Hematopoietic multipotent progenitor cell treated with erythropoietin and hydrocortisone succinate and interleukin-3 and kit ligand, for 17 days (in vitro differentiated cells): ENCODE results near the gene MISP.
A peak's percentile ranks its signal among the peaks of the same experiment; 100 is the strongest.

Experiments
- DNase-seq: peaks from one replicate; pipeline ENCODE4 v3.0.0-alpha.2; 2015; ENCODE audit warnings: low spot score

Gene MISP

DNA sequence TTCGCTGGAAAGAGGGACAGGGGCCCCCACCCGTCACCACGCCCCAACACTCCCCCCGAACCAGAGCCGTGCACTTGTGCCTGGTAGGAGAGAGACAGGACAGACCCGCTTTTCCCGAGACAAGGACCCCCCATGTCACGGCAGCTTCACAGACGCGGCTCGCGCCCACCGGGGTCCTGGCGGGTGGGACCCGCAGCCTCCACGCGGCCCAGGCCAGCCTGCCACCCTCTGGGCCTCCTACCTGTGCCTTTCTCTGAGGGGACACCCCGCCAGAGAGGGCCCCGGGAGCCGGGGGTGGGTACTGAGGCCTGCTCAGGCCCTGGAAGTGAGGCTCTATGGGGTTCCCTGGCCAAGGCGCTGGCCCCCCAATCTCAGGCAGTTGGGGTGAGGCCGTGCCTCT lies 4.0 kb upstream of the MISP start:
- DNase-seq = no peak

DNA sequence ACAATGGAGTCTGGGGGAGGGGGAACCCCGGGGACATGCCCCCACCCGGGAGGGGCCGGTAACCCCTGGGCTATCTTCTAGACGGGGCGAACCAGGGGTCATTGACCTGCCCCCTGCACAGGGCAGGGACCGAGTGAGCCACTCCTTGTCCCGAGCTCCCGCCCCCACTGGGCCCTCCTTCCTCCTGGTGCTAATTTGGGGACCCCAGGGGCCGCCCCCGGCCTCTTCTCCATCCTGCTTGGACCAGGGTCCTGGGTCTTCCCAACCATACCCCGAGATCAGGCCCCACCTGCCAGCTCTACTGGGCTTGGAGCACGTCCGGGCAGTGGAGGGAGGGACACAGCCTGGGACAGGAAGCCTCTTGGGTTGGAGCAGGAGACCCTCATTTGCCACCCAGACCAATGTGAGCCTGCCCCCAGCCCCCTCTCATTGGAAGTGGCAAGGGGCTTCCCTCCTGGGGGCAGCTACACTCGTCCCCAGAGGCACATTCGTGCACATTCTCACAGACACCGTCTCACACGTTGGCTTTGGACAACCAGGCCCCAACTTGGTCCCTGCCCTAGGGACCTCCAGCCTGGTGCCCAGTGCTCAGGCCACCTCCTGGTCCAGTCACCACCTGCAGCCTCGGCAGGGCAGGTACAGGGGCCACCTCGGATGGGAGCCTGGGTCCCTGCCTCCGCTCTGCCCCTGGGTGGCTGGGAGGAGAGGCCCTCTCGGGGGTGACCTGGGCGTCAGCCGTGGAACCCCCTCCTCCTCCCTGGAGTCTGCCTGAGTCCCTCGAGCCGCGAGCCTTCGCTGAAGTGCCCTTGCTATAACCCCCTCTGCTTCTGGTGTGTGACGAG lies 3.3 kb upstream of the MISP start:
- no peak for DNase-seq

DNA sequence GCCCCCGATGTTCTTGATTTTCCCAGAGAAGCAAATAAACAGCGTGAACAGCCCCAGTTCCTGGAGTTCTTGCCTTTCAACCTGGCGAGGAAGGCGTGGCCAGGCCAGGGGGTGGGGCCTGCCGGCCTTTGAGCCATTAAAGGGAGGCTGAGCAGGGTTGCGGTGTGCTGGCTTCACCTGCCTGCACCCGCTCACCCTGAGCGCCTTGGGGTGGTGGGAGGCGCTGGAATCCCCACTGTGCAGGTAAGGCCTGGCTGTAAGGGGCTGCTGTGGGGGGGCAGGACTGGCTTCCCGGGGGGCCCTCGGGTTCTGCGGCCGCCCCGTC lies 2.7 kb upstream of the MISP start:
- DNase-seq = no peak

DNA sequence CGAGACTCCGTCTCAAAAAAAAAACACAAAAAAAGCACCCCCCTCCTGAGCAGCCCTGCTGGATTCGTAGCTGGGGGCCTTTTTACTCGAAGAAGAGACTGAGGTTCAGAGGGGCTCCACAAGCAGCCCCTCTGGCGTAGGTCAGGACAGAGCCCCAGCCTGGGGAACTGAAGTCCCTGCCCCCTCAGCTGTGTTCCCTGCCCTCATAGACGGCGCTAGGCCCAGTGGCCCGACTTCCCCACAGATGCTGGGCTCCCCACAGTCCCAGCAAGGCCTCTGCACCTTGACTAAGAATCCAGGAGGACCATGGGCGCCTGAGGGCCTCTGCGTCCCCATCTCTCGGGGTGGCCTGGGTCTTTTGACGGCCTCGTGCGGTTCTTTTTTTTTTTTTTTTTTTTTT lies 1.1 kb upstream of the MISP start:
- no peak for DNase-seq

DNA sequence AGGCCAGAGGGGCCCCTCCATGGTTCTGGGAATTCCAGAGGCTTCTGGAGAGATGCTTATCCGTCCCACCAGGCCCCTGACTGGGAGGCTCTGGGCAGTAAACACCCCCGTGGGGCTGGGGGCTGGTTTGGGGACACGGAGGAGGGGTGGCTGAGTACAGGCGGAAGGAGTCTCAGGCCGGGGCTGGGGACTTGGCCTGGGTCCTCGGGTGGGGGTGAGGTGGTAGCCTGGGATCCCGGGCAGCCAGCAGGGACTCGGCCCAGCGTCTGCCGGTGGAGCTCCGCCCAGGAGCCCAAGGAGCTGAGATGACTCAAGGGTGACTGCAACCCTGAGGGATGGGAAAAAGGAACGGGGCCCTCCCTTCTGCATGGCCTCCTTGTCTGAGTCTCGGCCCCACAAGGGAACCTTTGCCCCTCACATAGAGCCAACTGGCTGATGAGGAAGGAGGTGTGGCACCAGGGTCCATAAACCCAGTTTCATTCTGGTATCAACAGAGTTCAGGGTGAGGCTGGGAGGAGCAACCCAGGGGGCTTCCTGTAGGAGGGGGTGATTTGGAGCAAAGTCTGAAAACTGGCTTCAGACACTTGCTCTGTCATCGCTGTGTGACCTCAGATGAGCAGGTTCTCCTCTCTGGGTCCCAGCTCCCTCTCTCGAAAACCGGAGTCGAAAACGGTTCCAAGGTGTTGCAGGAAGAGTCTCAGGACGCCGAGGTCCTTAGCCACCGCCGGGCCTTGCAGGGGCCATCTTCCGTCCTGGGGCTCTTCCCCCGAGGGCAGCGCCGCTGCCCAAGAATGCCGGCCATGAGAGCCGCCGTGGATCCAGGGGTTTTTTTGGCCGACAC lies 809 bp downstream of the MISP start:
- no peak for DNase-seq

DNA sequence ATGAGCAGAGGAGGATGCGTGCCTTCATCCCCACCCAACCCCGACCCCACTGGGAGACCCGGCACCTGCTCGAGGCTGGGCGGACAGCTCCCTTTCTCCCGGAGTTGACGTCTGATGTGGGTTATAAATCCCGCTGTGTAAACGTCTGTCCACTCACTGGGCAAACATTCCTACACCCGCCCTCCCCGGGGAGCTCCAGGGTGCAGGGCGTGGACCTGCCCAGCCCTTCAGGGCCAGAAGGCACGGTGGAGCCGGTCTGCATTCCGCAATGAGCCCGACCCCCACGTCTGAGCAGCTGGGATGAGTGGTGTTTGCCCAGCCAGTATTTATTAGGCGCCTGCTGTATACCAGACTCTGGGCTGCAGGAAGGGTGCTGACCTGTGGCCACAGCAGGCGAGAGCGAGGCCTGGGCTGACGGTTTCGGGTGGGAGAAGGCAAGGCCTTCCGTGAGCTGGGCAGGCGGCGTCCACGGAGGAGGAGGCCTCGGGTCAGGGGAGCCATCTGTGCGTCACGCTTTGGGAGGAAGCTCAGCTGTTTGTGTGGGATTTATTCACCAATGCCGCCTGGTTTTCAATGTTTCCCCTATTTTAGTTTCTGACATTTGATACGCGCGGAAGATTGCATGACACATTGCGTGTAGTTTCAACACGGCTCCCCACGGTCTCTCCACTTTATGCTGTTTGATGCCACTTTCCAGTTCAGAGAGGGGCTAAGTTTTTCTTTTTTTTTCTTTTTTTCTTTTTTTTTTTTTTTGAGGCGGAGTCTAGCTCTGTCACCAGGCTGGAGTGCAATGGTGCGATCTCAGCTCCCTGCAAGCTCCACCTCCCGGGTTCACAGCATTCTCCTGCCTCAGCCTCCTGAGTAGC lies 2.0 kb downstream of the MISP start:
- DNase-seq = no peak

DNA sequence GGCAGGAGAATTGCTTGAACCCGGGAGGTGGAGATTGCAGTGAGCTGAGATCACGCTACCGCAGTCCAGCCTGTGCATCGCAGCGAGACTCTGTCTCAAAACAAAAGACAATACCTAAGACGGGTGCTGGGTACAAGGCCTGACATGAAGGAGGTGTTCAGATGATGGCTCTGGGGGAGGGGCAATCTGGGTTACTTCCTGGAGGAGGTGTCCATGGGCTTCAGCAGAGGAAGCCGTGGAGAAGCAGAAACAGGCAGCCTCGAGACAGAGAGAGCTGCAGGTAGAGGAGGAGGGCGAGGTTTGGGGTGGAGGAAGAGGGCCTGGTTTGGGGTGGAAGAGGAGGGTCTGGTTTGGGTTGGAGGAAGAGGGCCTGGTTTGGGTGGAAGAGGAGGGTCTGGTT lies 3.6 kb downstream of the MISP start:
- DNase-seq = no peak

DNA sequence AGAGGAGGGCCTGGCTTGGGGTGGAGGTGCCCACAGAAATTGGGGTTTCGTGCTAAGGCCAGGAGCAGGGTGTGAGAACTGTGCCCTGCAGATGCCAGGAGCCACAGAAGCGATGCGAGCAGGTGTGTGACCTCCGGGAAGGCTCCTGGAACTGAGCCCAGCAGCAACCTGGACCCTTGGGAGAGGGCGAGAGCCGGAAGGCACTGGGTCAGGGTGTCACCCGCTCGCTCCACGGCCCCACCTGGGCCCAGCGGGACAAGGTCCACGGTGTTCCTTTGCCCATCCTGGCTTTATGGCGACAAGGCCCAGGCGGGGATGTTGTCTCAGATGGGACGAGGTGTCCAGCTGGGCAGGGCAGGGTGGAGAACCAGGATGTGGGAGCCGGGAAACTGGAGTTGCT lies 4.2 kb downstream of the MISP start:
- DNase-seq = no peak

DNA sequence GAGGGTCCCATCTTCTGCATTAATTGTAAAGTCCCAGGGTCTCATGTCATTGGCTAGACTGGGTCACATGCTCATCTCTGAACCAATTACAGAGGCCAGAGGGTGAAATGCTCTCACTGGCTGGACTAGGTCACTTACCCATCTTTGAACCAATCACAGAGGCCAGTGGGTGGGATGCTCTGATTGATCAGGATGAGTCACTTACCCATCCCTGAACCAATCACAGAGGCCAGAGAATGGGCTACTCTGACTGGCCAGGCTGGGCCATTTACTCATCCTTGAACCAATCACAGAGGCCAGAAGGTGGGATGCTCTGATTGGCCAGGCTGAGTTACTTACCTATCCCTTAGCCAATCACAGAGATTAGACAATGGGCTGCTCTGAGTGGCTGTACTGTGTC lies 5.3 kb downstream of the MISP start:
- DNase-seq = peak; percentile 25

DNA sequence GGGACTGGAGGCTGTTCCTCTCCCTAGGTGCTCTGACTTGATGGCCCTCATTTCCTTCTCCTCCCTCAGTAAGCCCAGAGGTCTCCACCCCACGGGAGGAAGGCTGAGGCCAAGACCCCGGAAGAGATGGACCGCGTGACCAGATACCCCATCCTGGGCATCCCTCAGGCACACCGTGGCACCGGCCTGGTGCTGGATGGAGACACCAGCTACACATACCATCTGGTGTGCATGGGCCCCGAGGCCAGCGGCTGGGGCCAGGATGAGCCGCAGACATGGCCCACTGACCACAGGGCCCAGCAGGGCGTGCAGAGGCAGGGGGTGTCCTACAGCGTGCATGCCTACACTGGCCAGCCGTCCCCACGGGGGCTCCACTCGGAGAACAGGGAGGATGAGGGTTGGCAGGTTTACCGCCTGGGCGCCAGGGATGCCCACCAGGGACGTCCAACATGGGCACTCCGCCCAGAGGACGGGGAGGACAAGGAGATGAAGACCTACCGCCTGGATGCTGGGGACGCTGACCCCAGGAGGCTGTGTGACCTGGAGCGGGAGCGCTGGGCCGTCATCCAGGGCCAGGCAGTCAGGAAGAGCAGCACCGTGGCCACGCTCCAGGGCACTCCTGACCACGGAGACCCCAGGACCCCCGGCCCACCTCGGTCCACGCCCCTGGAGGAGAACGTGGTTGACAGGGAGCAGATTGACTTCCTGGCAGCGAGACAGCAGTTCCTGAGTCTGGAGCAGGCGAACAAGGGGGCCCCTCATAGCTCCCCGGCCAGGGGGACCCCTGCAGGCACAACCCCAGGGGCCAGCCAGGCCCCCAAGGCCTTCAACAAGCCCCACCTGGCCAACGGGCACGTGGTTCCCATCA lies 6.1 kb downstream of the MISP start:
- DNase-seq = no peak

DNA sequence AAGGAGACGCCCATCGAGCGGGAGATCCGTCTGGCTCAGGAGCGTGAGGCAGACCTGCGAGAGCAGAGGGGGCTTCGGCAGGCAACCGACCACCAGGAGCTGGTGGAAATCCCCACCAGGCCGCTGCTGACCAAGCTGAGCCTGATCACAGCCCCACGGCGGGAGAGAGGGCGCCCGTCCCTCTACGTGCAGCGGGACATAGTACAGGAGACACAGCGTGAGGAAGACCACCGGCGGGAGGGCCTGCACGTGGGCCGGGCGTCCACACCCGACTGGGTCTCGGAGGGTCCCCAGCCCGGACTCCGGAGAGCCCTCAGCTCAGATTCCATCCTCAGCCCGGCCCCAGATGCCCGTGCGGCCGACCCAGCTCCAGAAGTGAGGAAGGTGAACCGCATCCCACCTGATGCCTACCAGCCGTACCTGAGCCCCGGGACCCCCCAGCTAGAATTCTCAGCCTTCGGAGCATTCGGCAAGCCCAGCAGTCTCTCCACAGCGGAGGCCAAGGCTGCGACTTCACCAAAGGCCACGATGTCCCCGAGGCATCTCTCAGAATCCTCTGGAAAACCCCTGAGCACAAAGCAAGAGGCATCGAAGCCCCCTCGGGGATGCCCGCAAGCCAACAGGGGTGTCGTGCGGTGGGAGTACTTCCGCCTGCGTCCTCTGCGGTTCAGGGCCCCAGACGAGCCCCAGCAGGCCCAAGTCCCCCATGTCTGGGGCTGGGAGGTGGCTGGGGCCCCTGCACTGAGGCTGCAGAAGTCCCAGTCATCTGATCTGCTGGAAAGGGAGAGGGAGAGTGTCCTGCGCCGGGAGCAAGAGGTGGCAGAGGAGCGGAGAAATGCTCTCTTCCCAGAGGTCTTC lies 7.1 kb downstream of the MISP start:
- no peak for DNase-seq

DNA sequence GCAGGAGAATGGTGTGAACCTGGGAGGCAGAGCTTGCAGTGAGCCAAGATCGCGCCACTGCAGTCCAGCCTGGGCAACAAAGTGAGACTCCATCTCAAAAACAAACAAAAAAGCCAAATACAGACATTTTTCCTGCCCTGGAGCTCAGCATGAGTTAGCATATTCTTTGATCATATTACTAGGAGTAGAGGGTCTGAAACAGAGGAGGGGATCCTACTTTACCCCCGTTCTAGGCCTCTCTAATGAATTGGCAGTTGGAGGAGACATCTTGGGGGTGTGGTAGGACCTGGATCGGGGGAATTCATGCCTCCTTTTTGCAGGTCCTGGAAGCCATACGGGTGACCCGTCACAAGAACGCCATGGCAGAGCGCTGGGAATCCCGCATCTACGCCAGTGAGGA lies 12.3 kb downstream of the MISP start:
- no peak for DNase-seq

DNA sequence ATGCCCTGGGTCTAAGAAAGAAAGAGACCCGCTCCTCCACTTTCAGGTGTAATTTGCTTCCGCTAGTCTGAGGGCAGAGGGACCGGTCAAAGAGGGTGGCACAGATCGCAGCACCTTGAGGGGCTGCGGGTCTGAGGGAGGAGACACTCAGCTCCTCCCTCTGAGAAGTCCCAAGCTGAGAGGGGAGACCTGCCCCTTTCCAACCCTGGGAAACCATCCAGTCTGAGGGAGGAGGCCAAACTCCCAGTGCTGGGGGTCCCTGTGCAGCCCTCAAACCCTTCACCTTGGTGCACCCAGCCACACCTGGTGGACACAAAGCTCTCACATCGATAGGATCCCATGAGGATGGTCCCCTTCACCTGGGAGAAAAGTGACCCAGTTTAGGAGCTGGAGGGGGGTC lies 13.0 kb downstream of the MISP start:
- no peak for DNase-seq

DNA sequence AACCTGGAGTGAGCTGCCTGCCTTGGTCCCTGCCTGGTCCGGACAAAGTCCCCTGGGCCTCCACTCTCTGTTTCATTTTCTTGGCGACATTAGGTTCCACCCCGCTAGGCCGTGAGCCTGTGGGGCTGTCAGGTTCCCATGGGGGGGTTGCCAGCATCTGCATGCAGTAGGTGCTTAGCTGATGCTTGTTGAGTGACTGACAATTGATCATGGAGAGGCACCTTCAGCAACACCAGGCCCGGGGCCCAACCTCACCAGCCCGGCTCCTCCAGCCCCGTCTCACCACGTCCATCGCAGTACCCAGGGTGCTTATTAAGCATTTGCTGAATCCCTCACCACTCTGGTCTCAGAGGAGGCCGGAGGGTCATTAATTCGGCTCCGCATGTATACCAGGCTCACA lies 13.4 kb downstream of the MISP start:
- DNase-seq = no peak

DNA sequence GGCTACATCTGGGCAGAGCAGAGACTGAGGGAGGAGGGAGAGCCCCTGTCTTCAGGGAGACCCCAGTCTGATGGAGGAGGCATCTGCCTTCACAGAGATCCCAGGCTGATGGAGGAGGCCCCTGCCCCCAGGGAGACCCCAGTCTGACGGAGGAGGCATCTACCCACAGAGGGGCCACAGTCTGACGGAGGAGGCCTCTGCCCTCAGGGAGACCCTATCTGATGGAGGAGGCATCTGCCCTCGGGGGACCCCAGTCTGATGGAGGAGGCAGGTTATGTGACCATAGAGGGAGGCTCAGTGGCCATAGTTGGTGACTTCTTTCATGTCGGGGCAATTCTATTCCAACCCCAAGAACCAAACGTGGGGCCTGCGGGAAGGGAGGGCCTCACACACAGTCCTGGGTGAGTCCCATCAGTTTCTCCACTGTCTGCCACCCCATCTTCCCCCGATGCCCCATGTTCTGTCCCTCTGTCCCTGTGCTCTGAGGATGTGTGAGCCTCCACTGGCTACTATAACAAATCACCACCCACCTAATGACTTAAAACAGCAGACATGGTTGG lies 14.3 kb downstream of the MISP start:
- DNase-seq = no peak

DNA sequence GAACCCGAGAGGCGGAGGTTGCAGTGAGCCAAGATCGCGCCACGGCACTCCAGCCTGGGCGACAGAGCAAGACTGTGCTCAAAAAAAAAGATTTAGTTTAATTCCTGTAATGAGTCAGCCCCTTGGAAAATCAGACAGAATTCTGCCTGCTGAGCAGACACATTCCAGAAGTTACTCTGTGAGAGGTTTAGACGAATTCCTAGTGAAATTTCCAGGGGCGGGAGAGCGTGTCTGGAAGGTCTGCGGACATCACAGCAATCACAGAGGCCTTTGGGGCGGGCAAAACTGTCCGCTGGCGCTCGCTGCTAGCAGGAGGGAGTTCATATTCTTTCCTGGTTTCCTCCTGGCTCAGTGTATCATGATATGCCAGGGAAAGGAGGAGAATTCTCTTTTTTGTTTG lies 17.5 kb downstream of the MISP start:
- DNase-seq = no peak

DNA sequence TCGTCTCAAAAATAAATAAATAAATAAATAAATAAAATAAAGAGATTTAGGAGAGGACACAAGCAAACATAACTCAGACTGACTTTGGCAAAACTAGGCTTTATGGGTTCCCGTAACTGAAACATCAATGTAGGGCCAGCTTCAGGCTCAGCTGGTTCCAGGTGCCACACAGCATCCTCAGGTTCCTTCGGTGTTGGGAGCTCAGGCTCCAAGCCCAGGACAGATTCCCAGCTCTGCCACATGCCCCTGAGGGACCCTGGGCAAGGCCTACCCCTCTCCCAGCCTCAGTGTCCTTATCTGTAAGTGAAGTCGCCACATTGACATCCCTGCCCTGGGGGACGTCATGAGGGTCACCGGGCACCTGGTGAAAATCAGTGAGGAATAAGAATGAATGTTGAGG lies 18.7 kb downstream of the MISP start:
- DNase-seq = no peak

DNA sequence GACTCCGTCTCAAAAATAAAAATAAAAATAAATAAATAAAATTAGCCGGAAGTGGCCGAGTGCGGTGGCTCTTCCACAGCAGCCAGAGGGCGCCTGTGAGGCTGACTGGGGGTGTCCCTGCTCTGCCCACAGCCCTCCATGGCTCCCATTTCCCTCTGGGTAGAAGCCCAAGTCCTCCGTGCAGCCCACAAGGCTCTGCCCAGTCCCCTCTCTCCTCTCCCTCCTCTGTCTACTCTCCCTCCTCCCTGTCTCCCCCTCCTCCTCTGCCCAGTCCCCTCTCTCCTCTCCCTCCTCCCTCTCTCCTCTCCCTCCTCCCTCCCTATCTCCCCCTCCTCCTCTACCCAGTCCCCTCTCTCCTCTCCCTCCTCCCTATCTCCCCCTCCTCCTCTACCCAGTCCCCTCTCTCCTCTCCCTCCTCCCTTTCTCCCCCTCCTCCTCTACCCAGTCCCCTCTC lies 20.4 kb downstream of the MISP start:
- peak; percentile 9 for DNase-seq

DNA sequence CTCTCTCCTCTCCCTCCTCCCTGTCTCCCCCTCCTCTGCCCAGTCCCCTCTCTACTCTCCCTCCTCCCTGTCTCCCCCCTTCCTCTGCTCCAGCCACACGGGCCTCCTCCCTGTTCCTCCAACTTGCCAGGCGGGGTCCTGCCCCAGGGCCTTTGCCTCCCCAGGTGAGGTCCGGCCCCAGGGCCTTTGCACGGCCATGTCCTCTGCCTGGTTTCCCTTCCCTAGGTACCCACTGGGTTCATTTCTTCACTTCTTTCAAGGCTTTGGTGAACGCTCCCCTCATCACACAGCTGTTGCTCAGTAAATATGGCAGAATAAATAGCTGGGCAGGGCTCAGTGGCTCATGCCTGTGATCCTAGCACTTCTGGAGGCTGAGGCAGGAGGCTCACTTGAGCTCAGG lies 21.2 kb downstream of the MISP start:
- no peak for DNase-seq

DNA sequence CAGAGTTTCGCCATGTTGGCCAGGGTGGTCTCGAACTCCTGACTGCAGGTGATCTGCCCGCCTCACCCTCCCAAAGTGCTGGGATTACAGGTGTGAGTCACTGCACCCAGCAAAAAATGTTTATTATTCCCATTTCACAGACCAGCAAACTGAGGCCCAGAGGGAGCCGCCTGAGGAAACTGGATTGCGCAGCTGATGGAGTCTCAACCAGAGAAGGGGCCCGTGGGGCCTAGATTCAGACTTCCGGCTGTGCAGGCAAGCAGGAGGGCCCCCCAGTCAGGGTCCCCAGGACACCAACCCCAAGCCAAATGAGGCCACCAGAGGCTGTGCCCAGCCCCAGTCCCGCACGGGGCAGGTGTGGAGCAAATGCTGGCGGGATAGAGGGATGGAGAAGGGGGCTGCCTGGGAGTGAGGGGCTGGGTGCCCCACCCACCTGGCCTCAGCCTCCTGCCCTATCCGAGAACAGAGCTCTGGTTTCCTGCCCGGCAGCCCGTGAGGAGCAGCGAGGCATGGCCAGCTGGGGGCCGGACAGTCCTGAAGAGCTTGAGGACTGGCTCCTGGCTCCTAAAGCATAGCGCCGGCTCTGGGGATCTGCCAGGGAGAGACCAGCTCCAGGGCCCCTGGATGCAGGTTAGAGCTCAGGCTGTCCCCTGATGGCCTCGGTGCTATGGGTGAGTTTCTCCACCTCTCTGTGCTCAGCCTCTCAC lies 22.0 kb downstream of the MISP start:
- no peak for DNase-seq
